ENCODE results near the gene STK25. TPM values are rescaled to one million over a fixed set of nuclear protein-coding genes. Genes with fewer than 3 reads are reported as not detected.

The STK25 gene
- polyA plus RNA-seq, 4 donors, result 143 to 234 (median 186) TPM

Other genes starting within 250 kb of the STK25 start
- 100 to 1,000 TPM; 312 to 379 (median 335) TPM for gene HDLBP, start 192.9 kb downstream of the STK25 start, polyA plus RNA-seq (ENCODE audit: insufficient read length in 4 of 4)
- 100 to 1,000 TPM; 566 to 653 (median 594) TPM for gene SEPTIN2, start 192.7 kb downstream of the STK25 start, polyA plus RNA-seq (ENCODE audit: insufficient read length in 4 of 4)
- 10 to 100 TPM; 39.5 to 66.1 (median 54.1) TPM for gene FARP2, start 152.3 kb downstream of the STK25 start, polyA plus RNA-seq (ENCODE audit: insufficient read length in 4 of 4)
- 10 to 100 TPM; 20.0 to 26.6 (median 23.1) TPM for gene BOK, start 50.2 kb upstream of the STK25 start, polyA plus RNA-seq (ENCODE audit: insufficient read length in 4 of 4)
- 10 to 100 TPM; 34.9 to 68.7 (median 50.6) TPM for gene THAP4, start 128.6 kb upstream of the STK25 start, polyA plus RNA-seq (ENCODE audit: insufficient read length in 4 of 4)
- 100 to 1,000 TPM in 1 of 4 donors, 10 to 100 TPM in 3; 57.6 to 102 (median 80.7) TPM for gene ATG4B, start 129.1 kb upstream of the STK25 start, polyA plus RNA-seq (ENCODE audit: insufficient read length in 4 of 4)
- 10 to 100 TPM; 31.9 to 53.3 (median 37.0) TPM for gene DTYMK, start 178.2 kb upstream of the STK25 start, polyA plus RNA-seq (ENCODE audit: insufficient read length in 4 of 4)
- gene ING5, start 193.5 kb upstream of the STK25 start, polyA plus RNA-seq (ENCODE audit: insufficient read length in 4 of 4), result 10 to 100 TPM; 28.9 to 55.8 (median 38.9) TPM
- gene D2HGDH, start 226.0 kb upstream of the STK25 start, polyA plus RNA-seq (ENCODE audit: insufficient read length in 4 of 4), result 10 to 100 TPM; 18.5 to 54.0 (median 33.1) TPM